Stimulated activated CD4-positive, alpha-beta T cell treated with anti-CD3 and anti-CD28 coated beads, Interleukin-12 subunit alpha, Interleukin-12 subunit beta, amount 100 ng/mL, for 4 hours (primary cell): ENCODE measurements around the gene CD180.
A peak's percentile ranks its signal among the peaks of the same experiment; 100 is the strongest.

Source experiments
- DNase-seq: peaks from one replicate; pipeline ENCODE4 v3.0.0-alpha.2; 2020

CD180 gene

GRCh38 chr5:67196537-67197059 is at the start of gene CD180:
TSS of gene CD180 (minus strand) at chr5:67196799. CDS start at chr5:67196641, 158 bp downstream.
- DNase-seq = no peak

- no peak for DNase-seq
Observed at GRCh38 chr5:67246108-67246507, 49.5 kb upstream of the CD180 start.

GRCh38 chr5:67245259-67245846 is 48.8 kb upstream of the CD180 start:
- DNase-seq = no peak

DNA sequence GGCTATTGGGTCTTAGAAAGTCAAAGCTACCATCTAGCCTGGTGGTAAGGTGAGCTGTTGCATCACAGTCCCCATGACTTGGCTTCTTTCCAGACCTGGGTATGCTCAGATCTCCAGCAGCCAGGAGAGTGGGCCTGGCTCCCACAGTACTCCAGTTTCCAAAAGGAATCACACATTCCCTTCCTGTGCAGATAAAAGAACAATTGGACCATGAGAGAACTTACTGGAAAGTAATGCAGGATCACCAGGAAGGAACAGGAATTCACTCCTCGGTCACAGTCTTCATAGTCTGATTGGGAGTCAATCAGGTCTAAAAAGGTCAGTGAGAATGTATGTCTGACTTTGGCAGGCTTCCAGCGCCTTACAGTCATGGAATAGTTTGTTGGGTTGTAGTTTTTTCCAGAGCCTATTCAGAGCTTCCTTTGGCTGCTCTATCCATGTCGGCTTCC is 47.8 kb upstream of the CD180 start:
- DNase-seq = no peak

DNA sequence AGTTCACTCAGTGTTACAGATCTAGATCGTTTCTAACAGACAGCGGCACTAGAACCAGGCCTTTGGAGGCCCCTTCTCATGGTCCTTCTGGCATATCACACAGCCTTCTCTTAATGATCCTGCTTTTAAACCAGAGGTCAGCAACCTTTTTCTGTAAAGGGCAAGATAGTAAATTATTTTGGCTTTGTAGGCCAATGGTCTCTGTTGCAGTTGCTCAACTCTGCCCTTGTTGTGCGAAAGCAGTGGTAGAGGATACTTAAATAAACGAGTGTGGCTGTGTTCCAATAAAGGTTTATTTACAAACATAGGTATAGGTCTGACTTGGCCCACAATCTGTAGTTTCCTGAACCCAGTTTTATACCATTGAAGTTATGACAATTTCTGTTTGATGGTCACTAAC is 47.3 kb upstream of the CD180 start:
- no peak for DNase-seq

GRCh38 chr5:67243349-67243748 is 46.8 kb upstream of the CD180 start:
- DNase-seq = no peak

DNA sequence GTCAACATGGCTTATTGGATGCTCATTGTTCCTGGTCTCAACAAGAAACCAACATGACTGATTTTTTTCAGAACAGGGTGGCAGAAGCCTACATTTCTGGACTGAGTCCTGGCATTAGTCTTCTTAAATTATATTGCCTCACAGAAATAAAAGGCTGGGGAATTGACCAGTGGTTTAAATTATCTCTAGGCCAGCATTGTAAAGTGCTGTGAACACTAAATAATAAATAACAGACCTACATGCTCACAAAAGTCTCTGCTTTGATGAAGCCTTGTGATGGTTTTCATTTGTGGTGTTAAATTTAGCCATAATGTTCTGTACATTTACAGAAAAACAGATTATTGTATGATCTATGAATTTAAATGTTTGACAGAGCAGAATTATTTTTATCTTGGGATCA is 44.7 kb upstream of the CD180 start:
- no peak for DNase-seq

DNA sequence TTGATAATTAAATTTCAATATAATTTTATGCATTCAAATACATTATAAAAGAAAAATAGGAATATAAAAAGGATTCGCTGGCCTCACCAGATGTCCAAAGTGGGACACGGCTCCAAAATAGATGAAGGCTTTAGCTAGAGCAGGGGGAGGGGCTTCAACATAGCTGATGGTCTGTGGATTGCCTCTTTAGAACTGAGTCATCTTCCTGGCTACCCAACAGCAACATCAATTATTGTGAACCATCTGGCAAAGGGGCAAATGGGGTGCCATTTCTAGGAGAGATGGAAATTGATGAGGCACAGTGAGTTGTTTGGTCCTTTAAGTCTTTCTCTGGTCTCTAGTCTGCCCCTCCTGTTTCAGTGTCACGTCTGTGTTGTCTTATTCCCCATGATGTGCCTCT is 44.2 kb upstream of the CD180 start:
- no peak for DNase-seq

- DNase-seq = no peak
Observed at GRCh38 chr5:67240065-67240464, 43.5 kb upstream of the CD180 start.

GRCh38 chr5:67238191-67238590 is 41.6 kb upstream of the CD180 start:
- DNase-seq = no peak

- no peak for DNase-seq
Observed at GRCh38 chr5:67235399-67236110, 39.0 kb upstream of the CD180 start.

- no peak for DNase-seq
Observed at GRCh38 chr5:67234671-67235176, 38.1 kb upstream of the CD180 start.

- no peak for DNase-seq
Observed at GRCh38 chr5:67233075-67233474, 36.5 kb upstream of the CD180 start.

DNA sequence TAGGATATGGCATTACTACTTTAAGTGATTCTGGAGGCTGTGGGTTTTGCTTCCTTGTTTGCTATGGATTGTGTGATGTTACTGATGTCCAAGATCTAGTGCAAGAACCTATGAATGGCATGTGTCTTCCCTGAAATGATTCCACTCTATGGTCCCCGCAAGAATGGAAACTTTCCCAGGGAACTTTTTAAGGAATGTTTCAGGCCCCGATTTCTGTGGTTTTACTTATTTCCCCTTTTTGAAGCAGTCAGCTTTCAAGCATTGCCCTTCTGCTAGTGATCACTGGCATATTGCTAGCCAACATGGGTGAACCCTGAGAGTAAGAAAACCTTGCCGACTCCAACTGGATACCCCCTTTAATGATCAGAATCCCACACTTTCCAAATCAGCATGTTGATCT is 26.6 kb upstream of the CD180 start:
- no peak for DNase-seq

- DNase-seq = no peak
Observed at GRCh38 chr5:67222243-67223025, 25.8 kb upstream of the CD180 start.

GRCh38 chr5:67221487-67222242 is 25.1 kb upstream of the CD180 start:
- DNase-seq = no peak

DNA sequence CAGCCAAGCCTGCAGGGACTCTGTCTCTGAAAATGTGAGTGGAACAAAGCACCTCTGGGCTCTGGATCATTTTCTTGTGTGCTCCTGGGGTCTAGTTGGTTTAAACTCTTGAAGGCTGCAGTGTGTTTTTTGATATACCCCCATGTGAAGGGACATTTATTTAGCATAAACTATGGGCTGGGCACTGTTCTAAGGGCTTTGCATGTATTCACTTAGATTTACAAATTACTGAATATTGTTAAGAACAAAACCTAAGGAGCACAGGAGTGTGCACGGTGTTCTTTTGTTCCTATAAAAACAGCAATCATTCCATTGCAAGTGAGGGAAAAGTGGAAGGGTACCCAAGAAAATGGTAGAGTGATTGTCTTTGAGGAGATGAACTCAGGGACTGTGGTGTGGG is 20.0 kb upstream of the CD180 start:
- DNase-seq = no peak

DNA sequence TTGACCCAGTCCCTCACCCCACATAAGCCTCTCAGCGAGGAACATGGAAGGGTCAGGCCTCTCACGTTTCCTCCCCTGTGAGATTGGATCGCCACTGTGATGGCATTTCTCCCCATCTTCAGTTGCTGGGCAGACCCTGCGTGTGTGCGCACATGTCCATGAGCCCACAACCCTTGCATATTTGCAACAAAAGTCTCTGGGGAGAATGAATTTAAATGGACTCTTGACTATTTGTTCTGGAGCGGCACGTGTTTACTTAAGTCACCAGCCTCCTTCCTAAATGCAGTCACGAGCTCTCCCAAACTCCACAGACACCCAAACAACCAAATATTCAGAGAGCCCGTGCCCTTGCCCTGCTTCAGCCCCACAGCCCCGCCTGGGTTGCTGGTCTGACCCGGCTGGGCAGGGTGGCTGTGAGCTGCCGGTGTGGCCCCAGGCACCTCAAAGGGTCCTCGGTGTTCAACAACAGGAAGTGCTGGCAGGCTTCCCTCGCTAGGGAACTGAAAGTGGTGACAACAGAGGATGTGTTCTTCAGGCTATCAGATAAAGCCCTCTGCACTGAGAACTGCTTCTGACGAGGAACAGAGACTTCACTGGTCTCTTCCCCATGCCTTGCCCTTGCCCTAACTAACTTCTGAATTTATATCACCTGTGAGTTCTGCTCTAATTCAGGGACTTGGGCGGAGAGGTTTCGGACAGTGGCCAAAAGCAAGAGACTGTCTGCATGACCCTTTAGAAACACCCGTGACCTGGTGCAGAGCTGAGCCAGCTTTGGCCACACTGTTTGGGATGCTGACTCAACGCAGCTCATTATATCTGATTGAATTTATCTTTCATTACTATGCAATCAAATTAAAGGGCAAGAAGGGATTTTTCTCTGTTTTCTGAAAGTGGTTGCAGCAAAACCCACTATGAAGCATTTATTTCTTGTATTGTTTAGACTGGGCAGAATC is 19.2 kb upstream of the CD180 start:
- peak; percentile 27 for DNase-seq

GRCh38 chr5:67214707-67215447 is 18.3 kb upstream of the CD180 start:
- no peak for DNase-seq

GRCh38 chr5:67214036-67214435 is 17.4 kb upstream of the CD180 start:
- DNase-seq = no peak

GRCh38 chr5:67211926-67212325 is 15.3 kb upstream of the CD180 start:
- no peak for DNase-seq
